KOPT-K1 (cell line): ENCODE data around the gene TSPO2.
"Not testable (repeated sequence)": the region's sequence is repeated elsewhere in the genome, so short reads cannot be mapped to it uniquely, and the experiment has no call there.

Source experiments
- H3K27ac ChIP-seq: fragments of 200-600 bp; sonication (generic); 2 replicates; pipeline ENCODE4 v1.5.1; 2016; ENCODE audit warnings: antibody characterized with exemption, mild to moderate bottlenecking, low read depth, low read length; ENCODE audit not compliant: poor library complexity, severe bottlenecking
- H3K36me3 ChIP-seq: fragments of 200-600 bp; sonication (generic); 2 replicates; pipeline ENCODE4 v1.5.1; 2017; ENCODE audit warnings: antibody characterized with exemption, mild to moderate bottlenecking, low read length, moderate library complexity; ENCODE audit not compliant: insufficient read depth
- H3K9me3 ChIP-seq: fragments of 200-600 bp; sonication (generic); 2 replicates; pipeline ENCODE4 v1.5.1; 2017; ENCODE audit warnings: antibody characterized with exemption, low read length, mild to moderate bottlenecking; ENCODE audit not compliant: insufficient read depth, poor library complexity, severe bottlenecking

The TSPO2 gene

GRCh38 chr6:41015860-41016259 is 26.4 kb upstream of the TSPO2 start:
- H3K27ac ChIP-seq, H3K9me3 ChIP-seq, H3K36me3 ChIP-seq: not testable (repeated sequence)

- no peaks in the 10 kb centered on the region for H3K36me3 ChIP-seq
- no peaks in the 10 kb centered on the region for H3K9me3 ChIP-seq
- no peak overlapping the region for H3K27ac ChIP-seq
Observed at GRCh38 chr6:41017663-41018062, 24.6 kb upstream of the TSPO2 start.

- H3K36me3 ChIP-seq, result peaks cover 6% of the 10 kb centered on the region; the same call in 1 of the 2 replicates
- no peak overlapping the region for H3K27ac ChIP-seq
- no peaks in the 10 kb centered on the region for H3K9me3 ChIP-seq
Observed at GRCh38 chr6:41021832-41022231, 20.4 kb upstream of the TSPO2 start.

- no peak overlapping the region for H3K27ac ChIP-seq
- H3K36me3 ChIP-seq, result peaks cover 6% of the 10 kb centered on the region; the same call in 1 of the 2 replicates
- H3K9me3 ChIP-seq, result no peaks in the 10 kb centered on the region
Observed at GRCh38 chr6:41022294-41022693, 20.0 kb upstream of the TSPO2 start.

GRCh38 chr6:41023114-41023513 is 19.2 kb upstream of the TSPO2 start:
- peaks cover 6% of the 10 kb centered on the region; the same call in 1 of the 2 replicates for H3K36me3 ChIP-seq
- H3K9me3 ChIP-seq, result no peaks in the 10 kb centered on the region
- H3K27ac ChIP-seq, result no peak overlapping the region

GRCh38 chr6:41025966-41026530 is 16.2 kb upstream of the TSPO2 start:
- Histone ChIP-seq H3K36me3 (peaks cover 6% of the 10 kb centered on the region; the same call in 1 of the 2 replicates), H3K9me3 (no peaks in the 10 kb centered on the region), H3K27ac (peak overlapping the region; percentile 96)

- H3K9me3 ChIP-seq, result no peaks in the 10 kb centered on the region
- H3K36me3 ChIP-seq, result peaks cover 6% of the 10 kb centered on the region; the same call in 1 of the 2 replicates
- peak overlapping the region; percentile 96 for H3K27ac ChIP-seq
Observed at GRCh38 chr6:41027241-41027640, 15.0 kb upstream of the TSPO2 start.

GRCh38 chr6:41027799-41028560 is 14.3 kb upstream of the TSPO2 start:
- peak overlapping the region; percentile 96 for H3K27ac ChIP-seq
- no peaks in the 10 kb centered on the region for H3K9me3 ChIP-seq
- peaks cover 6% of the 10 kb centered on the region; the same call in 1 of the 2 replicates for H3K36me3 ChIP-seq

- Histone ChIP-seq H3K27ac (peak overlapping the region; percentile 96), H3K36me3 (peaks cover 6% of the 10 kb centered on the region; the same call in 1 of the 2 replicates), H3K9me3 (no peaks in the 10 kb centered on the region)
Observed at GRCh38 chr6:41028561-41029412, 13.5 kb upstream of the TSPO2 start.

- Histone ChIP-seq H3K27ac (no peak overlapping the region), H3K9me3 (no peaks in the 10 kb centered on the region), H3K36me3 (no peaks in the 10 kb centered on the region)
Observed at GRCh38 chr6:41032830-41033229, 9.4 kb upstream of the TSPO2 start.

GRCh38 chr6:41033776-41034175 is 8.5 kb upstream of the TSPO2 start:
- Histone ChIP-seq H3K36me3 (no peaks in the 10 kb centered on the region), H3K27ac (no peak overlapping the region), H3K9me3 (no peaks in the 10 kb centered on the region)

- Histone ChIP-seq H3K36me3 (no peaks in the 10 kb centered on the region), H3K27ac (no peak overlapping the region), H3K9me3 (no peaks in the 10 kb centered on the region)
Observed at GRCh38 chr6:41036186-41036585, 6.1 kb upstream of the TSPO2 start.

GRCh38 chr6:41036601-41037000 is 5.7 kb upstream of the TSPO2 start:
- Histone ChIP-seq H3K27ac (no peak overlapping the region), H3K36me3 (no peaks in the 10 kb centered on the region), H3K9me3 (no peaks in the 10 kb centered on the region)

- Histone ChIP-seq H3K27ac (no peak overlapping the region), H3K9me3 (no peaks in the 10 kb centered on the region), H3K36me3 (no peaks in the 10 kb centered on the region)
Observed at GRCh38 chr6:41037107-41037900, 5.0 kb upstream of the TSPO2 start.
